Prostate gland (tissue), 2 donors: ENCODE data around the gene CFAP61. TPM values are rescaled to one million over a fixed set of nuclear protein-coding genes. Genes with fewer than 3 reads are reported as not detected.

Source experiments
- DNase-seq: peaks from one replicate; pipeline ENCODE4 v3.0.0-alpha.2; 2019; ENCODE audit warnings: low spot score
- H3K27ac ChIP-seq, 2 donors: fragments of 200-600 bp; sonication (generic); 2 replicates each; pipeline ENCODE4 v1.5.1; 2017 to 2019
- H3K27me3 ChIP-seq: fragments of 200-600 bp; sonication (generic); replicated peaks from 2 replicates; pipeline ENCODE4 v1.5.1; 2019; ENCODE audit not compliant: insufficient read depth
- H3K36me3 ChIP-seq, 2 donors: fragments of 200-600 bp; sonication (generic); 1 replicate in 1 of 2; 2 replicates in 1 of 2; pipeline versions ENCODE4 v1.5.1 to v1.8.1; 2017 to 2019
- H3K4me1 ChIP-seq: fragments of 200-600 bp; sonication (generic); replicated peaks from 2 replicates; pipeline ENCODE4 v1.5.1; 2019
- H3K4me3 ChIP-seq, 2 donors: fragments of 200-600 bp; sonication (generic); 2 replicates each; pipeline ENCODE4 v1.5.1; 2017 to 2019
- H3K9me3 ChIP-seq: fragments of 200-600 bp; sonication (generic); 2 replicates; pipeline ENCODE4 v1.5.1; 2017
- POLR2A ChIP-seq: fragments of 450-650 bp; IDR thresholded peaks from one replicate; pipeline ENCODE4 v1.6.1; 2016; ENCODE audit warnings: antibody characterized with exemption, mild to moderate bottlenecking
- POLR2AphosphoS5 ChIP-seq: sonication (generic); formaldehyde crosslinking; IDR thresholded peaks from one replicate; pipeline ENCODE4 v1.6.1; 2017; ENCODE audit warnings: antibody characterized with exemption
- WGBS: methylation state at CpG from one replicate; pipeline ENCODE4 v1.1.5; 2018; 5-methylcytosine and 5-hydroxymethylcytosine counted together
- intact Hi-C: fragments of 100-400 bp; cut with DNase I; formaldehyde crosslinking; loops from one replicate; pipeline ENCODE4 v1.14.2; 2022
- total RNA-seq, 2 donors: library from RNA; depleted of rRNA; stranded (reverse); fragments of >200 nt; gene quantifications; one replicate each; pipeline ENCODE4 v1.1.0, GENCODE V29; 2016
- TF ChIP-seq, protein P1 (sequence below), 4 experiments: fragments of 200-600 bp in 2 of 4; fragments of 450-650 bp in 2 of 4; sonication (generic) in 2 of 4; IDR thresholded peaks; 1 replicate in 3 of 4; 2 replicates in 1 of 4; pipeline ENCODE4 v1.5.1; 2016 to 2019; ENCODE audit warnings: antibody characterized with exemption in 4 of 4, mild to moderate bottlenecking in 2 of 4, moderate library complexity in 2 of 4

The CFAP61 gene
- total RNA-seq, 2 donors from 2014 or later: 0.14 to 8.1 TPM

GRCh38 chr20:20009784-20010253 lies 42.5 kb upstream of the CFAP61 start:
- WGBS: 54% methylated on average over 14 of the region's 14 CpGs
- H3K27ac ChIP-seq: peak overlapping the region; percentile 71 to 91
- H3K36me3 ChIP-seq: no peaks in the 10 kb centered on the region
- H3K4me1 ChIP-seq: peaks cover 3% of the 10 kb centered on the region
- no peak overlapping the region for H3K4me3 ChIP-seq
- no peak for TF ChIP-seq POLR2AphosphoS5
- H3K9me3 ChIP-seq: no peaks in the 10 kb centered on the region
- no peaks in the 10 kb centered on the region for H3K27me3 ChIP-seq
- intact Hi-C loops: no loop called here
- no peak for DNase-seq

- peaks cover 3% of the 10 kb centered on the region for H3K4me1 ChIP-seq
- 10% methylated on average over 4 of the region's 4 CpGs for WGBS
- H3K4me3 ChIP-seq: no peak overlapping the region
- H3K27me3 ChIP-seq: no peaks in the 10 kb centered on the region
- DNase-seq: peak; percentile 20
- H3K27ac ChIP-seq: peak overlapping the region; percentile 71 to 91
- no peaks in the 10 kb centered on the region for H3K9me3 ChIP-seq
- H3K36me3 ChIP-seq: no peaks in the 10 kb centered on the region
- intact Hi-C loops: no loop called here
- TF ChIP-seq, protein P1, sequence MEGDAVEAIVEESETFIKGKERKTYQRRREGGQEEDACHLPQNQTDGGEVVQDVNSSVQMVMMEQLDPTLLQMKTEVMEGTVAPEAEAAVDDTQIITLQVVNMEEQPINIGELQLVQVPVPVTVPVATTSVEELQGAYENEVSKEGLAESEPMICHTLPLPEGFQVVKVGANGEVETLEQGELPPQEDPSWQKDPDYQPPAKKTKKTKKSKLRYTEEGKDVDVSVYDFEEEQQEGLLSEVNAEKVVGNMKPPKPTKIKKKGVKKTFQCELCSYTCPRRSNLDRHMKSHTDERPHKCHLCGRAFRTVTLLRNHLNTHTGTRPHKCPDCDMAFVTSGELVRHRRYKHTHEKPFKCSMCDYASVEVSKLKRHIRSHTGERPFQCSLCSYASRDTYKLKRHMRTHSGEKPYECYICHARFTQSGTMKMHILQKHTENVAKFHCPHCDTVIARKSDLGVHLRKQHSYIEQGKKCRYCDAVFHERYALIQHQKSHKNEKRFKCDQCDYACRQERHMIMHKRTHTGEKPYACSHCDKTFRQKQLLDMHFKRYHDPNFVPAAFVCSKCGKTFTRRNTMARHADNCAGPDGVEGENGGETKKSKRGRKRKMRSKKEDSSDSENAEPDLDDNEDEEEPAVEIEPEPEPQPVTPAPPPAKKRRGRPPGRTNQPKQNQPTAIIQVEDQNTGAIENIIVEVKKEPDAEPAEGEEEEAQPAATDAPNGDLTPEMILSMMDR (IDR thresholded peaks at IDR 0.05): peak in 1 of 4 experiments; percentile 8
- no peak for TF ChIP-seq POLR2A
- TF ChIP-seq POLR2AphosphoS5: peak; percentile 92
Observed at GRCh38 chr20:20010639-20011500, 41.5 kb upstream of the CFAP61 start.

DNA sequence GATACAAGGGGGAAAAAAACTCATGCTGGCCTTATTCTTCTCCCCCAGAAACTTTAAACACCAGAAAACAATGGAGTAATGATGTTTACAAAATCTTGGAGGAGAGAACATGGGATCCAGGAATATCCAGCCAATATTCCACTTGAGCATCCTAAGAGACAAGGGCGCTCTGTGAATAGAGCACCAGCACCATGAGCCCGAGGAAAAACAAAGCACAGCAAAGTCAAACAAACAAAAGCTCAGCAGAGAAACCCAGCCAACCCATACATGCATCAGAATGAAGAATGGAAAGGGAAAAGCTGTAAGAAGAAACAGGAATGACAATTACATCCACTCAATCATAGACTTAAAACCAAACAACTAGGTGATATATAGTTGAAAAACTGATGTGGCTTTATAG lies 39.8 kb upstream of the CFAP61 start:
- TF ChIP-seq POLR2AphosphoS5 (no peak), POLR2A (no peak)
- TF ChIP-seq, protein P1 (IDR thresholded peaks at IDR 0.05): no peak
- Histone ChIP-seq H3K27ac (no peak overlapping the region), H3K4me1 (peaks cover 3% of the 10 kb centered on the region), H3K4me3 (no peak overlapping the region), H3K27me3 (no peaks in the 10 kb centered on the region), H3K9me3 (no peaks in the 10 kb centered on the region), H3K36me3 (no peaks in the 10 kb centered on the region)
- WGBS: 64% methylated on average over 2 of the region's 2 CpGs
- intact Hi-C loops: no loop called here
- DNase-seq: no peak

GRCh38 chr20:20014659-20015058 lies 37.7 kb upstream of the CFAP61 start:
- H3K27me3 ChIP-seq: no peaks in the 10 kb centered on the region
- WGBS: 30% methylated on average over 2 of the region's 2 CpGs
- no peaks in the 10 kb centered on the region for H3K36me3 ChIP-seq
- H3K4me1 ChIP-seq: peaks cover 13% of the 10 kb centered on the region
- no peak overlapping the region for H3K4me3 ChIP-seq
- intact Hi-C loops: no loop called here
- DNase-seq: peak; percentile 34
- TF ChIP-seq, protein P1 (IDR thresholded peaks at IDR 0.05): no peak
- TF ChIP-seq POLR2AphosphoS5: peak; percentile 28
- H3K9me3 ChIP-seq: no peaks in the 10 kb centered on the region
- no peak overlapping the region for H3K27ac ChIP-seq

DNA sequence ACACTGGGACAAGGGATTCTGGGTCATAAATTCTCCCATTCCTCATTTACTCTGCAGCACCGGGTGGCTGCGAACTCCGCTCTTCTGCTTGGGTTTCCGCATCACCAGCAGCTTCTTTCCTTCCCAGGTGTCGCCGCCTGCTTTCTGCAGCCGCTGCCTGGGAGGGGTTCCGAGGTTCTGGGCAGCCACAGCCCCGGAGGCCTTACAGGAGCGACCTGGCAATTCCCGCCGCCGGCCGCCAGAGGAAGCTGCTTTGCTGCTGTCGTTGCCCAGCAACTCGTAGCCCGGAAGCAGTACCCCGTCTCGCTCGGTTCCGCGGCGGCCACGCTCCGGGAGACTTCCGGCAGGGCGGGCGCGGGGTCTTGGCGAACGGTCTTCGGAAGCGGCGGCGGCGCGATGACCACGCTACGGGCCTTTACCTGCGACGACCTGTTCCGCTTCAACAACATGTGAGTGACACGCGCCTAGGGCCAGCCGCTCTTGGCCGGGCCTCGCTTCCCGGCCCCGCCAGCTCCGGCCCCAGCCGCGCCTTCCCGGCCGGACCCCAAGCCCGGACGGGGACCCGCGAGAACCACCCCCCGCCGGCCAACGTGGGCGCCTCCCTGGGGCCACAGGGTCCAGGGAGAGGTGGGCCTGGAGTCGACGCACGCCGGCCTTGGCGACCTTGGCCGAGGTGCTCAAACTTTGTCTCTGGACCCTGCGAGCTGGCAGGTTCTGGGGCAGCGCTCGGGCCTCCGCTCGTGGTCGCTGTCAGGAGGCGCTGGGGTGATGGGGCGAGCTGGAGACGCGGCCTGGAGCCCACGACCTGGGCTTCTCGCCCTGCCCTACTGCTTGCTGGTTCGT lies 35.1 kb upstream of the CFAP61 start, which contains the start of gene NAA20:
Gene NAA20 (plus strand): TSS at position 362 of the 843 bp plus-strand sequence. CDS start 35 bp downstream, at position 397.
- H3K4me1 ChIP-seq: peaks cover 10% of the 10 kb centered on the region
- H3K27me3 ChIP-seq: no peaks in the 10 kb centered on the region
- intact Hi-C loops: no loop called here
- under 1% methylated on average over 28 of the region's 81 CpGs for WGBS
- peak within 1 kb of the TSS; percentile 79 to 80 for H3K4me3 ChIP-seq
- no peaks in the 10 kb centered on the region for H3K9me3 ChIP-seq
- peak within 1 kb of the TSS; percentile 54 to 71 for H3K27ac ChIP-seq
- DNase-seq: peak; percentile 94
- H3K36me3 ChIP-seq: no peaks in the 10 kb centered on the region
- TF ChIP-seq POLR2AphosphoS5: peak; percentile 89
- peak; percentile 37 for TF ChIP-seq POLR2A
- TF ChIP-seq, protein P1 (IDR thresholded peaks at IDR 0.05): peak; percentile 44 to 93 (median 75)
